NT2/D1 (cell line): ENCODE results near the gene RCOR2.
"Not testable (repeated sequence)": the region's sequence is repeated elsewhere in the genome, so short reads cannot be mapped to it uniquely, and the experiment has no call there.

Experiments
- DNase-seq: peaks from one replicate; pipeline ENCODE4 v3.0.0-alpha.2; 2011; ENCODE audit warnings: low read depth, low spot score
- H3K27me3 ChIP-seq: 2 replicates; pipeline ENCODE4 v1.6.0; 2011; ENCODE audit warnings: mild to moderate bottlenecking; ENCODE audit not compliant: insufficient read length, insufficient read depth
- H3K36me3 ChIP-seq: 2 replicates; pipeline ENCODE4 v1.6.1; 2011; ENCODE audit warnings: mild to moderate bottlenecking, low read length, mixed read lengths; ENCODE audit not compliant: insufficient read depth, insufficient read length
- H3K4me1 ChIP-seq: 2 replicates; pipeline ENCODE4 v1.5.1; 2011; ENCODE audit not compliant: insufficient read depth, insufficient read length
- H3K4me3 ChIP-seq: 2 replicates; pipeline ENCODE4 v1.5.1; 2011; ENCODE audit warnings: low read depth; ENCODE audit not compliant: insufficient read length
- H3K9ac ChIP-seq: 2 replicates; pipeline ENCODE4 v1.6.0; 2011; ENCODE audit warnings: low read depth; ENCODE audit not compliant: insufficient read length
- H3K9me3 ChIP-seq: 2 replicates; pipeline ENCODE4 v1.5.1; 2011; ENCODE audit warnings: mild to moderate bottlenecking, low read length; ENCODE audit not compliant: insufficient read depth
- SUZ12 ChIP-seq: IDR thresholded peaks from 2 replicates; pipeline ENCODE4 v1.6.1; 2011; ENCODE audit not compliant: insufficient read length, insufficient read depth; ENCODE audit errors: extremely low read depth
- YY1 ChIP-seq: IDR thresholded peaks from 2 replicates; pipeline ENCODE4 v1.6.1; 2011; ENCODE audit not compliant: insufficient read length, insufficient read depth
- ZNF274 ChIP-seq: IDR thresholded peaks from 2 replicates; pipeline ENCODE4 v1.6.1; 2011; ENCODE audit warnings: mild to moderate bottlenecking, low read depth, low read length

The RCOR2 gene

GRCh38 chr11:63868399-63869064, 48.4 kb downstream of the RCOR2 start:
- no peak for DNase-seq
- Histone ChIP-seq H3K27me3 (no peaks in the 10 kb centered on the region), H3K9me3 (no peaks in the 10 kb centered on the region), H3K4me1 (peaks cover 11% of the 10 kb centered on the region), H3K9ac (no peak overlapping the region), H3K36me3 (peaks cover 16% of the 10 kb centered on the region), H3K4me3 (no peak overlapping the region)
- TF ChIP-seq SUZ12 (no peak), ZNF274 (no peak), YY1 (no peak)

- Histone ChIP-seq H3K36me3 (peaks cover 14% of the 10 kb centered on the region), H3K9me3 (no peaks in the 10 kb centered on the region), H3K27me3 (no peaks in the 10 kb centered on the region), H3K4me1 (peaks cover 12% of the 10 kb centered on the region), H3K9ac (no peak overlapping the region), H3K4me3 (no peak overlapping the region)
- DNase-seq: no peak
- TF ChIP-seq ZNF274 (no peak), SUZ12 (no peak), YY1 (no peak)
Observed at GRCh38 chr11:63867511-63867910, 49.5 kb downstream of the RCOR2 start.

- peaks cover 8% of the 10 kb centered on the region for H3K4me1 ChIP-seq
- H3K9me3 ChIP-seq: no peaks in the 10 kb centered on the region
- no peak overlapping the region for H3K4me3 ChIP-seq
- H3K36me3 ChIP-seq: peaks cover 21% of the 10 kb centered on the region
- TF ChIP-seq SUZ12 (no peak), ZNF274 (no peak), YY1 (no peak)
- no peak overlapping the region for H3K9ac ChIP-seq
- no peaks in the 10 kb centered on the region for H3K27me3 ChIP-seq
- no peak for DNase-seq
Observed at GRCh38 chr11:63866211-63866610, 50.8 kb downstream of the RCOR2 start.

GRCh38 chr11:63863620-63864019, 53.3 kb downstream of the RCOR2 start:
- not testable (repeated sequence) for H3K4me1 ChIP-seq, H3K4me3 ChIP-seq, H3K27me3 ChIP-seq, H3K9me3 ChIP-seq, H3K9ac ChIP-seq, DNase-seq
- peaks cover 15% of the 10 kb centered on the region for H3K36me3 ChIP-seq

- no peak overlapping the region for H3K9ac ChIP-seq
- TF ChIP-seq ZNF274: no peak
- no peak for TF ChIP-seq YY1
- TF ChIP-seq SUZ12: no peak
- DNase-seq: no peak
- H3K36me3 ChIP-seq: peaks cover 11% of the 10 kb centered on the region
- H3K4me3 ChIP-seq: no peak overlapping the region
- H3K27me3 ChIP-seq: no peaks in the 10 kb centered on the region
- no peaks in the 10 kb centered on the region for H3K9me3 ChIP-seq
- peaks cover 4% of the 10 kb centered on the region for H3K4me1 ChIP-seq
Observed at GRCh38 chr11:63862923-63863322, 54.0 kb downstream of the RCOR2 start.
